SU-DHL-6 (cell line): ENCODE data around the gene LONRF2.

Source experiments
- H2AFZ ChIP-seq: fragments of 200-600 bp; sonication (generic); 2 replicates; pipeline ENCODE4 v1.6.1; 2014; ENCODE audit warnings: low read depth, mild to moderate bottlenecking, moderate library complexity, mixed read lengths, antibody characterized with exemption, low read length; ENCODE audit not compliant: severe bottlenecking
- H3F3A ChIP-seq: fragments of 200-600 bp; shearing (Covaris generic); 2 replicates; pipeline ENCODE4 v1.6.0; 2016; ENCODE audit warnings: antibody characterized with exemption, mild to moderate bottlenecking; ENCODE audit not compliant: insufficient read depth
- H3K27ac ChIP-seq: fragments of 200-600 bp; sonication (generic); 2 replicates; pipeline ENCODE4 v1.5.1; 2016; ENCODE audit warnings: low read depth, mild to moderate bottlenecking, low read length, moderate library complexity, mixed read lengths
- H3K27me3 ChIP-seq: fragments of 200-600 bp; sonication (generic), shearing (Covaris generic); 2 replicates; pipeline ENCODE4 v1.6.0; 2014; ENCODE audit warnings: mild to moderate bottlenecking, low read length
- H3K36me3 ChIP-seq: fragments of 200-600 bp; sonication (generic); 2 replicates; pipeline ENCODE4 v1.6.1; 2014; ENCODE audit warnings: mild to moderate bottlenecking, low read length, mixed read lengths
- H3K4me2 ChIP-seq: fragments of 300-600, 200-600 bp; shearing (Covaris generic), sonication (generic); 2 replicates; pipeline ENCODE4 v1.6.0; 2014; ENCODE audit warnings: low read length, low read depth, mild to moderate bottlenecking; ENCODE audit not compliant: poor library complexity, severe bottlenecking
- H3K4me3 ChIP-seq: fragments of 200-600 bp; sonication (generic); 2 replicates; pipeline ENCODE4 v1.5.1; 2014; ENCODE audit warnings: antibody characterized with exemption, low read length, mild to moderate bottlenecking, mixed read lengths; ENCODE audit not compliant: insufficient read depth, poor library complexity, severe bottlenecking
- H3K79me2 ChIP-seq: fragments of 200-600 bp; sonication (generic); 2 replicates; pipeline ENCODE4 v1.6.1; 2014; ENCODE audit warnings: mild to moderate bottlenecking, low read length, moderate library complexity; ENCODE audit not compliant: insufficient read depth
- H3K9ac ChIP-seq: fragments of 200-600 bp; sonication (generic); 2 replicates; pipeline ENCODE4 v1.7.0; 2014; ENCODE audit warnings: mild to moderate bottlenecking, low read length
- H3K9me2 ChIP-seq: fragments of 200-600 bp; sonication (generic); replicated peaks from 2 replicates; pipeline ENCODE4 v1.6.1; 2014; ENCODE audit warnings: low read length; ENCODE audit not compliant: insufficient read depth
- H3K9me3 ChIP-seq: fragments of 200-600 bp; sonication (generic); 2 replicates; pipeline ENCODE4 v1.6.1; 2014; ENCODE audit warnings: low read length, mixed read lengths; ENCODE audit not compliant: insufficient read depth
- H4K20me1 ChIP-seq: fragments of 200-600 bp; sonication (generic); 2 replicates; pipeline ENCODE4 v1.6.1; 2014; ENCODE audit warnings: low read depth, mild to moderate bottlenecking, antibody characterized with exemption, low read length, moderate library complexity, mixed read lengths
- EZH2phosphoT487 ChIP-seq: fragments of 200-600 bp; sonication (generic), shearing (Covaris generic); conservative IDR thresholded peaks from 2 replicates; pipeline ENCODE4 v1.6.1; 2018; ENCODE audit warnings: mild to moderate bottlenecking, antibody characterized with exemption, low read length, moderate library complexity, mixed read lengths
- TF ChIP-seq, protein P1 (sequence below): fragments of 200-600 bp; sonication (generic); IDR thresholded peaks from one replicate; pipeline ENCODE4 v1.5.1; 2017; ENCODE audit warnings: antibody characterized with exemption, mild to moderate bottlenecking, low read length, moderate library complexity; ENCODE audit not compliant: insufficient read depth, poor library complexity, severe bottlenecking

LONRF2 gene

DNA sequence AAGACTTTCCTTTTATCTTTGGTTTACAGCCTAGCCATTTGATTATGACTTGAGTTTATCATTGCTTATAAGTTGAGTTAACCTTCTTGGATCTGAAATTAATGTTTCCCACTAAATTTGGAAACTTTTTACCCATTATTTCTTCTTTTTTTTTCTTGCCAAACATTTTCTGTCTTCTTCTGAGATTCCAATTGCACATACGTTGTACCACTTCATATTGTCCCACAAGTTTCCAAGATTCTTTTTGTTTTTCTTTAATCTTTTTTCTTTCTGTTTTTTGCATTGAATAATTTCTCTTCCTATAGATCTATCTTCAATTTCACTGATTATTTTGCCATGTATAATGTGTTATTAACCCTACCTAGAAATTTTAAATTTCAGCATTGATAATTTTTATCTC, 18.6 kb downstream of the LONRF2 start:
- no peak overlapping the region for H3K27ac ChIP-seq
- TF ChIP-seq, protein P1, sequence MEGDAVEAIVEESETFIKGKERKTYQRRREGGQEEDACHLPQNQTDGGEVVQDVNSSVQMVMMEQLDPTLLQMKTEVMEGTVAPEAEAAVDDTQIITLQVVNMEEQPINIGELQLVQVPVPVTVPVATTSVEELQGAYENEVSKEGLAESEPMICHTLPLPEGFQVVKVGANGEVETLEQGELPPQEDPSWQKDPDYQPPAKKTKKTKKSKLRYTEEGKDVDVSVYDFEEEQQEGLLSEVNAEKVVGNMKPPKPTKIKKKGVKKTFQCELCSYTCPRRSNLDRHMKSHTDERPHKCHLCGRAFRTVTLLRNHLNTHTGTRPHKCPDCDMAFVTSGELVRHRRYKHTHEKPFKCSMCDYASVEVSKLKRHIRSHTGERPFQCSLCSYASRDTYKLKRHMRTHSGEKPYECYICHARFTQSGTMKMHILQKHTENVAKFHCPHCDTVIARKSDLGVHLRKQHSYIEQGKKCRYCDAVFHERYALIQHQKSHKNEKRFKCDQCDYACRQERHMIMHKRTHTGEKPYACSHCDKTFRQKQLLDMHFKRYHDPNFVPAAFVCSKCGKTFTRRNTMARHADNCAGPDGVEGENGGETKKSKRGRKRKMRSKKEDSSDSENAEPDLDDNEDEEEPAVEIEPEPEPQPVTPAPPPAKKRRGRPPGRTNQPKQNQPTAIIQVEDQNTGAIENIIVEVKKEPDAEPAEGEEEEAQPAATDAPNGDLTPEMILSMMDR: no peak
- no peak for TF ChIP-seq EZH2phosphoT487
- no peaks in the 10 kb centered on the region for H3K9me2 ChIP-seq
- H3K4me2 ChIP-seq: no peak overlapping the region
- no peaks in the 10 kb centered on the region for H3K27me3 ChIP-seq
- H3K36me3 ChIP-seq: no peaks in the 10 kb centered on the region
- no peaks in the 10 kb centered on the region for H3F3A ChIP-seq
- H2AFZ ChIP-seq: no peak overlapping the region
- H3K9me3 ChIP-seq: no peaks in the 10 kb centered on the region
- H3K4me3 ChIP-seq: no peak overlapping the region
- H3K9ac ChIP-seq: no peak overlapping the region
- no peaks in the 10 kb centered on the region for H3K79me2 ChIP-seq
- no peaks in the 10 kb centered on the region for H4K20me1 ChIP-seq

DNA sequence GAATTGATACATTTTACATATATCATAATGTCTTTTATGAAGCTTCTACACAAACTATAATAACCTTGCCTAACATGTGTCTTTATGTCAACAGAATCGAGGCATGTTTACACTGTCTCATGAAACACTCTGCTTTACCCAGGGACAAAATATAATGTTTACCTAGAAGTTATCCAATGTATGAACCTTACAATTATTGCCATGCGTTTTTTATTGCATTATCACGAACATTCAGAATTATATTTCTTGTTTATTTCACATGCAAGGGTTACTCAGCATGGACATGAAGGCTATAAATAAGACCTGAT, 19.8 kb downstream of the LONRF2 start:
- H3K9me3 ChIP-seq: no peaks in the 10 kb centered on the region
- H4K20me1 ChIP-seq: no peaks in the 10 kb centered on the region
- no peaks in the 10 kb centered on the region for H3F3A ChIP-seq
- no peaks in the 10 kb centered on the region for H3K79me2 ChIP-seq
- no peak overlapping the region for H3K9ac ChIP-seq
- no peak overlapping the region for H2AFZ ChIP-seq
- no peak overlapping the region for H3K4me2 ChIP-seq
- H3K9me2 ChIP-seq: no peaks in the 10 kb centered on the region
- TF ChIP-seq EZH2phosphoT487: no peak
- TF ChIP-seq, protein P1: no peak
- no peaks in the 10 kb centered on the region for H3K27me3 ChIP-seq
- no peaks in the 10 kb centered on the region for H3K36me3 ChIP-seq
- no peak overlapping the region for H3K27ac ChIP-seq
- no peak overlapping the region for H3K4me3 ChIP-seq

DNA sequence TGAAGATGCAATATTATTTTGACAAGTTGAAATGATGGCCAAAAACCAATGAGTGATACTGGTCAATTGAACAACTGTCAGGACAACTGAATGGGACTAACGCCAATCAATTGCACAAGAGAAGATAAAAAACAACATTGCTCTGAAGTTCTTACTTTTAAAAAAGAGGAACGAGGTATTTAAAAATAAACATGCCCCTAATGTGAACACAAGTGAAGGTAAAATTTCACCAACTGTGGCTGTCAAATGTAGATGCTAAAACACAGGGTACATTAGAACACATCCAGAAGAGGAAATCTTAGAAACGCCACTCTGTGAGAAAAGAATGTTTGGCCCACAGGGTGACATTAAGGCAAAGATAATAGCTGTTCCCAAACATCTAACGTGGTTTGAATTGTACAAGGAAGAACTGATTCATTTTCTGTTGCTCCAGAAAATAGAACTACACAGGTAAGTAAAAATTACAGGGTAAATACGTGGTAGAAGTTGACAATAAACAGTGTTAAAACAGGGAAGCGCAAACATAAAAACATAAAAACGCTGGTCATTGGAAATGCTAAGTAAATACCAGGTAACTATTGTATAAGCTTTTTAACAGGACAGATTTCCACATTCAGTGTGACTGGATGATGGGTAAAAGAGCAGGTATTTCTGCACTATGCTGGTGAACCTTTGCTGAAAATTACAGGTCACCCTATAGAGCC, 20.3 kb downstream of the LONRF2 start:
- Histone ChIP-seq H3K79me2 (no peaks in the 10 kb centered on the region), H3K9ac (no peak overlapping the region), H3K36me3 (no peaks in the 10 kb centered on the region), H4K20me1 (no peaks in the 10 kb centered on the region), H3K4me3 (no peak overlapping the region), H3F3A (no peaks in the 10 kb centered on the region), H2AFZ (no peak overlapping the region), H3K27ac (no peak overlapping the region), H3K27me3 (no peaks in the 10 kb centered on the region), H3K9me3 (no peaks in the 10 kb centered on the region), H3K9me2 (no peaks in the 10 kb centered on the region), H3K4me2 (no peak overlapping the region)
- no peak for TF ChIP-seq EZH2phosphoT487
- TF ChIP-seq, protein P1: no peak
